NCI-H1930 (cell line): ENCODE results near the gene PRKG2.
"Not testable (repeated sequence)": the region's sequence is repeated elsewhere in the genome, so short reads cannot be mapped to it uniquely, and the experiment has no call there.

Experiments used
- DNase-seq, 2 experiments: peaks; one replicate each; lab custom pipeline; 2025; lab: John Stamatoyannopoulos, UW

Gene PRKG2

GRCh38 chr4:81214881-81215868 is at the start of gene PRKG2:
Gene PRKG2, minus strand, starts transcription at chr4:81215222. Its CDS starts 10,175 bp downstream, at chr4:81205047.
- DNase-seq: no peak

GRCh38 chr4:81260443-81261101 is 45.5 kb upstream of the PRKG2 start:
- no peak for DNase-seq

GRCh38 chr4:81258841-81259550 is 44.0 kb upstream of the PRKG2 start:
- DNase-seq: no peak

- no peak for DNase-seq
Observed at GRCh38 chr4:81257816-81258215, 42.8 kb upstream of the PRKG2 start.

- DNase-seq: no peak
Observed at GRCh38 chr4:81257021-81257420, 42.0 kb upstream of the PRKG2 start.

GRCh38 chr4:81256059-81256970 is 41.3 kb upstream of the PRKG2 start:
- no peak for DNase-seq

GRCh38 chr4:81255524-81255923 is 40.5 kb upstream of the PRKG2 start:
- no peak for DNase-seq

GRCh38 chr4:81250430-81250829 is 35.4 kb upstream of the PRKG2 start:
- no peak for DNase-seq

- no peak for DNase-seq
Observed at GRCh38 chr4:81245218-81246009, 30.4 kb upstream of the PRKG2 start.

GRCh38 chr4:81237791-81238190 is 22.8 kb upstream of the PRKG2 start:
- DNase-seq: no peak

GRCh38 chr4:81235982-81236749 is 21.1 kb upstream of the PRKG2 start:
- DNase-seq: no peak

- no peak for DNase-seq
Observed at GRCh38 chr4:81227968-81228367, 12.9 kb upstream of the PRKG2 start.

GRCh38 chr4:81227138-81227537 is 12.1 kb upstream of the PRKG2 start:
- DNase-seq: no peak

- DNase-seq: no peak
Observed at GRCh38 chr4:81225252-81225651, 10.2 kb upstream of the PRKG2 start.

- not testable (repeated sequence) for DNase-seq
Observed at GRCh38 chr4:81222082-81222472, 7.1 kb upstream of the PRKG2 start.

GRCh38 chr4:81221303-81222081 is 6.5 kb upstream of the PRKG2 start:
- no peak for DNase-seq

GRCh38 chr4:81220271-81220670 is 5.2 kb upstream of the PRKG2 start:
- no peak for DNase-seq

- no peak for DNase-seq
Observed at GRCh38 chr4:81218206-81218605, 3.2 kb upstream of the PRKG2 start.

GRCh38 chr4:81217779-81218178 is 2.8 kb upstream of the PRKG2 start:
- no peak for DNase-seq
